ENCODE results near the gene CERS6.

The CERS6 gene

GRCh38 chr2:168705534-168706470, 249.7 kb downstream of the CERS6 start:
- H3K9me3 ChIP-seq (ENCODE audit: control extremely low read depth in 1 of 5, control insufficient read depth in 4 of 5, insufficient read depth in 2 of 5, low read depth in 1 of 5, low read length in 4 of 5), result no peaks in the 10 kb centered on the region
- no peak overlapping the region for H3K27ac ChIP-seq (ENCODE audit: insufficient read depth in 1 of 2, low read depth in 1 of 2, low read length in 2 of 2, poor library complexity in 1 of 2, severe bottlenecking in 2 of 2)
- no CpG with 5 or more reads among the region's 2 CpGs for WGBS (ENCODE audit: insufficient coverage)
- H3K36me3 ChIP-seq (ENCODE audit: control insufficient read depth in 4 of 4, insufficient read depth in 4 of 4, low read length in 3 of 4), result peaks cover 0 to 5% (median 2%) of the 10 kb centered on the region in 4 experiments
- ChIA-PET POLR2A (no interaction called here), CTCF (interaction anchor here (0.6 to 5.3 kb wide), 14 partner anchors 8 to 568 kb away, joined by 3 to 28 read pairs (median 4); no protein-coding TSS in a partner anchor)
- no peaks in the 10 kb centered on the region for H3K27me3 ChIP-seq (replicated peaks in 2 of 5; ENCODE audit: control insufficient read depth in 4 of 5, insufficient read depth in 5 of 5, low read length in 4 of 5)
- no peak overlapping the region for H3K4me3 ChIP-seq (ENCODE audit: control insufficient read depth in 1 of 7, extremely low read depth in 1 of 7, insufficient read depth in 4 of 7, low read depth in 2 of 7, low read length in 6 of 7)
- no peaks in the 10 kb centered on the region for H3K4me1 ChIP-seq (ENCODE audit: control extremely low read depth in 1 of 4, control insufficient read depth in 4 of 4, insufficient read depth in 4 of 4, low read length in 3 of 4)
- DNase-seq, result peak; percentile 27 to 55 (median 53)

- Histone ChIP-seq H3K27me3 (replicated peaks in 2 of 5; ENCODE audit: control insufficient read depth in 4 of 5, insufficient read depth in 5 of 5, low read length in 4 of 5) (no peaks in the 10 kb centered on the region), H3K9me3 (ENCODE audit: control extremely low read depth in 1 of 5, control insufficient read depth in 4 of 5, insufficient read depth in 2 of 5, low read depth in 1 of 5, low read length in 4 of 5) (no peaks in the 10 kb centered on the region), H3K36me3 (ENCODE audit: control insufficient read depth in 4 of 4, insufficient read depth in 4 of 4, low read length in 3 of 4) (peaks cover 0 to 5% (median 2%) of the 10 kb centered on the region in 4 experiments), H3K27ac (ENCODE audit: insufficient read depth in 1 of 2, low read depth in 1 of 2, low read length in 2 of 2, poor library complexity in 1 of 2, severe bottlenecking in 2 of 2) (no peak overlapping the region), H3K4me1 (ENCODE audit: control extremely low read depth in 1 of 4, control insufficient read depth in 4 of 4, insufficient read depth in 4 of 4, low read length in 3 of 4) (no peaks in the 10 kb centered on the region), H3K4me3 (ENCODE audit: control insufficient read depth in 1 of 7, extremely low read depth in 1 of 7, insufficient read depth in 4 of 7, low read depth in 2 of 7, low read length in 6 of 7) (no peak overlapping the region)
- POLR2A ChIA-PET, result no interaction called here
- no peak for DNase-seq
- CTCF ChIA-PET, result interaction anchor here (1.2 to 5.3 kb wide), 5 partner anchors 14 to 361 kb away, joined by 5 to 28 read pairs (median 6); no protein-coding TSS in a partner anchor
- no CpG with 5 or more reads among the region's 2 CpGs for WGBS (ENCODE audit: insufficient coverage)
These were observed 250.7 kb downstream of the CERS6 start for GRCh38 chr2:168706806-168707205.

- no peak overlapping the region for H3K27ac ChIP-seq (ENCODE audit: insufficient read depth in 1 of 2, low read depth in 1 of 2, low read length in 2 of 2, poor library complexity in 1 of 2, severe bottlenecking in 2 of 2)
- ChIA-PET CTCF (interaction anchor here (0.6 to 1.8 kb wide), 7 partner anchors 9 to 364 kb away, joined by 3 to 5 read pairs (median 4); no protein-coding TSS in a partner anchor), POLR2A (no interaction called here)
- no peak for DNase-seq
- no CpG with 5 or more reads among the region's 1 CpG for WGBS (ENCODE audit: insufficient coverage)
- H3K27me3 ChIP-seq (replicated peaks in 2 of 5; ENCODE audit: control insufficient read depth in 4 of 5, insufficient read depth in 5 of 5, low read length in 4 of 5), result no peaks in the 10 kb centered on the region
- peaks cover 0 to 5% (median 2%) of the 10 kb centered on the region in 4 experiments for H3K36me3 ChIP-seq (ENCODE audit: control insufficient read depth in 4 of 4, insufficient read depth in 4 of 4, low read length in 3 of 4)
- H3K4me1 ChIP-seq (ENCODE audit: control extremely low read depth in 1 of 4, control insufficient read depth in 4 of 4, insufficient read depth in 4 of 4, low read length in 3 of 4), result no peaks in the 10 kb centered on the region
- H3K4me3 ChIP-seq (ENCODE audit: control insufficient read depth in 1 of 7, extremely low read depth in 1 of 7, insufficient read depth in 4 of 7, low read depth in 2 of 7, low read length in 6 of 7), result no peak overlapping the region
- H3K9me3 ChIP-seq (ENCODE audit: control extremely low read depth in 1 of 5, control insufficient read depth in 4 of 5, insufficient read depth in 2 of 5, low read depth in 1 of 5, low read length in 4 of 5), result no peaks in the 10 kb centered on the region
These were observed 252.0 kb downstream of the CERS6 start for GRCh38 chr2:168708080-168708479.

- Histone ChIP-seq H3K27me3 (replicated peaks in 2 of 5; ENCODE audit: control insufficient read depth in 4 of 5, insufficient read depth in 5 of 5, low read length in 4 of 5) (no peaks in the 10 kb centered on the region), H3K27ac (ENCODE audit: insufficient read depth in 1 of 2, low read depth in 1 of 2, low read length in 2 of 2, poor library complexity in 1 of 2, severe bottlenecking in 2 of 2) (no peak overlapping the region), H3K9me3 (ENCODE audit: control extremely low read depth in 1 of 5, control insufficient read depth in 4 of 5, insufficient read depth in 2 of 5, low read depth in 1 of 5, low read length in 4 of 5) (no peaks in the 10 kb centered on the region), H3K36me3 (ENCODE audit: control insufficient read depth in 4 of 4, insufficient read depth in 4 of 4, low read length in 3 of 4) (peaks cover 2 to 7% (median 5%) of the 10 kb centered on the region in 4 experiments), H3K4me3 (ENCODE audit: control insufficient read depth in 1 of 7, extremely low read depth in 1 of 7, insufficient read depth in 4 of 7, low read depth in 2 of 7, low read length in 6 of 7) (no peak overlapping the region), H3K4me1 (ENCODE audit: control extremely low read depth in 1 of 4, control insufficient read depth in 4 of 4, insufficient read depth in 4 of 4, low read length in 3 of 4) (no peaks in the 10 kb centered on the region)
- no peak for DNase-seq
- ChIA-PET CTCF (interaction anchor here (0.8 to 1.8 kb wide), 3 partner anchors 14 to 364 kb away, joined by 3 to 6 read pairs (median 3); no protein-coding TSS in a partner anchor), POLR2A (no interaction called here)
- no CpG with 5 or more reads among the region's 4 CpGs for WGBS (ENCODE audit: insufficient coverage)
These were observed 254.8 kb downstream of the CERS6 start for GRCh38 chr2:168710754-168711467.

GRCh38 chr2:168712053-168712452, 256.0 kb downstream of the CERS6 start:
- no peaks in the 10 kb centered on the region for H3K9me3 ChIP-seq (ENCODE audit: control extremely low read depth in 1 of 5, control insufficient read depth in 4 of 5, insufficient read depth in 2 of 5, low read depth in 1 of 5, low read length in 4 of 5)
- no peak overlapping the region for H3K27ac ChIP-seq (ENCODE audit: insufficient read depth in 1 of 2, low read depth in 1 of 2, low read length in 2 of 2, poor library complexity in 1 of 2, severe bottlenecking in 2 of 2)
- H3K27me3 ChIP-seq (replicated peaks in 2 of 5; ENCODE audit: control insufficient read depth in 4 of 5, insufficient read depth in 5 of 5, low read length in 4 of 5), result no peaks in the 10 kb centered on the region
- POLR2A ChIA-PET, result no interaction called here
- H3K36me3 ChIP-seq (ENCODE audit: control insufficient read depth in 4 of 4, insufficient read depth in 4 of 4, low read length in 3 of 4), result peaks cover 2 to 7% (median 5%) of the 10 kb centered on the region in 4 experiments
- no peak overlapping the region for H3K4me3 ChIP-seq (ENCODE audit: control insufficient read depth in 1 of 7, extremely low read depth in 1 of 7, insufficient read depth in 4 of 7, low read depth in 2 of 7, low read length in 6 of 7)
- CTCF ChIA-PET, result interaction anchor here (1.1 to 1.8 kb wide), 5 partner anchors 9 to 366 kb away, joined by 3 to 6 read pairs (median 3); no protein-coding TSS in a partner anchor
- no CpG with 5 or more reads among the region's 1 CpG for WGBS (ENCODE audit: insufficient coverage)
- H3K4me1 ChIP-seq (ENCODE audit: control extremely low read depth in 1 of 4, control insufficient read depth in 4 of 4, insufficient read depth in 4 of 4, low read length in 3 of 4), result no peaks in the 10 kb centered on the region
- DNase-seq, result peak in 2 of 3 donors; percentile 26 to 41

- DNase-seq, result no peak
- peaks cover 0 to 9% (median 4%) of the 10 kb centered on the region in 4 experiments for H3K4me1 ChIP-seq (ENCODE audit: control extremely low read depth in 1 of 4, control insufficient read depth in 4 of 4, insufficient read depth in 4 of 4, low read length in 3 of 4)
- no peaks in the 10 kb centered on the region for H3K9me3 ChIP-seq (ENCODE audit: control extremely low read depth in 1 of 5, control insufficient read depth in 4 of 5, insufficient read depth in 2 of 5, low read depth in 1 of 5, low read length in 4 of 5)
- H3K36me3 ChIP-seq (ENCODE audit: control insufficient read depth in 4 of 4, insufficient read depth in 4 of 4, low read length in 3 of 4), result peaks cover 2 to 13% (median 8%) of the 10 kb centered on the region in 4 experiments
- no CpG with 5 or more reads among the region's 1 CpG for WGBS (ENCODE audit: insufficient coverage)
- no peaks in the 10 kb centered on the region for H3K27me3 ChIP-seq (replicated peaks in 2 of 5; ENCODE audit: control insufficient read depth in 4 of 5, insufficient read depth in 5 of 5, low read length in 4 of 5)
- no peak overlapping the region for H3K4me3 ChIP-seq (ENCODE audit: control insufficient read depth in 1 of 7, extremely low read depth in 1 of 7, insufficient read depth in 4 of 7, low read depth in 2 of 7, low read length in 6 of 7)
- no peak overlapping the region for H3K27ac ChIP-seq (ENCODE audit: insufficient read depth in 1 of 2, low read depth in 1 of 2, low read length in 2 of 2, poor library complexity in 1 of 2, severe bottlenecking in 2 of 2)
- ChIA-PET CTCF (interaction anchor here (0.8 to 1.3 kb wide), 3 partner anchors 17 to 46 kb away, joined by 3 read pairs; no protein-coding TSS in a partner anchor), POLR2A (no interaction called here)
These were observed 257.3 kb downstream of the CERS6 start for GRCh38 chr2:168713325-168713724.

Data from common myeloid progenitor, CD34-positive (primary cell).